ES-I3 (cell line): ENCODE measurements around the gene L2HGDH.
"Not testable (repeated sequence)": the region's sequence is repeated elsewhere in the genome, so short reads cannot be mapped to it uniquely, and the experiment has no call there.

Source experiments
- H3K36me3 ChIP-seq: 2 replicates; pipeline ENCODE4 v1.6.1; 2013; ENCODE audit warnings: mild to moderate bottlenecking, low read length, control low read depth, moderate library complexity; ENCODE audit not compliant: insufficient read depth
- H3K4me1 ChIP-seq: 2 replicates; pipeline ENCODE4 v1.6.1; 2013; ENCODE audit warnings: mild to moderate bottlenecking, control low read depth, low read length; ENCODE audit not compliant: insufficient read depth
- H3K9ac ChIP-seq: 2 replicates; pipeline ENCODE4 v1.6.1; 2013; ENCODE audit warnings: low read depth, mild to moderate bottlenecking, low read length, moderate library complexity
- H3K9me3 ChIP-seq: 2 replicates; pipeline ENCODE4 v1.6.1; 2013; ENCODE audit warnings: mild to moderate bottlenecking, low read length, moderate library complexity; ENCODE audit not compliant: control insufficient read depth, insufficient read depth

L2HGDH gene

DNA sequence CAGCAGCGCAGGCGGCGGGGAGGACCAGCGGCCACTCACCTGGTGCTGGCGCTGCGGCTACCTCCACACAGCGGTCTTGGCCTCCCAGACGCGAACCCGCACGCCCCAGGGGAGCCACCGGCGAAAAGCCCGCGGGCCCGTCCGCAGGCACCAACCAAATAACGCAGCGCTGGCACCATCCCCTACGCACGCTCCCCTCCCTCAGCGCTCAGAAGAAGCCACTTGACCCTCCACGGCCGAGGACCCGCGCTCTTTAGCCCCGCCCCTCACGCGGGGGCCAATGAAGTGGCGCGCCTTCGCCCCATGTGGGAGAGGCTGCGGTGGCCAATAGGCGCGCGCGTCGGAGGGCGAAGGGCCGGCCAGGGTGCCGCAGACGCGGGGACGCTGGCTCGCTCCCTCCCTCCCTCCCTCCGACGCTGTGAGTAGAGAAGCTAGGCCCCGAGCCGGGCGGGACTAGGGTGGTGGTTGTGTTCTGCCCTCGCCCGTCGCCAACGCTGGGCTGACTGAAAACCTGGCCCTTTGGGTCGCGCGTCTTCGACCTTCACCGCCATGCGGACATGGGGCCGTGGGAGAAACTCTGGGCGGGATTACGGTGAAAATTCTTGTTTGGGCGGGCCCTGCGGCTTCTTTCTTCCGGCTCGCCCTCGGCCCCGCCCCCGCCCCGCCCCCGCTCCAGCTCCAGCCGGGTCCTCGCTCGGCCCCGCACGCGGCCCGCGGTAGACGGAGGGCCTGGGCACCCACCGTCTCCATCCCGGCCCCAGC, at the start of gene L2HGDH, which contains the start of gene DMAC2L:
Gene L2HGDH, minus strand, starts transcription at position 258 of the 762 bp plus-strand sequence. Its CDS starts 79 bp downstream, at position 179.
Gene DMAC2L, plus strand, starts transcription at position 353 of the 762 bp plus-strand sequence. CDS start 9,164 bp downstream, outside the sequence.
- Histone ChIP-seq H3K9me3 (peaks cover 5% of the 10 kb centered on the region), H3K36me3 (no peaks in the 10 kb centered on the region), H3K4me1 (no peaks in the 10 kb centered on the region), H3K9ac (peak within 1 kb of the TSS; percentile 56)

DNA sequence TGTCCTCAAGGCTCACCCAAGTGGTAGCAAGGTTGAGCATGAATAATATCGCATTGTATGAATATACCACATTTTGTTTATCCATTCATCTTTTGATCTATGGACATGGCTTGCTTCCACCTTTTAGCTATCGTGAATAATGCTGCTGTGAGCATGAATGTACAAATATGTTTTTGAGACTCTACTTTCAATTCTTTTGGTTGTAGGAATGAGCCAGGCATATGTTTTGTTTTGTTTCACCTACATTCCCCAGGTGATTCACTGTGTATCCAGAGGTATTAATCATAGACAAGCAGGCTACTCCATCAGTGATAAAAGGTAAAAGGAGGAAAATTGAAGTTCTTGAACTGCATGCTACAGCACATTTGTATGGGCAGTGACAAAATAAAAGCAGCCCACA, 48.8 kb upstream of the L2HGDH start:
- H3K9ac ChIP-seq: no peak overlapping the region
- no peaks in the 10 kb centered on the region; the same call in 1 of the 2 replicates for H3K4me1 ChIP-seq
- H3K36me3 ChIP-seq: no peaks in the 10 kb centered on the region; the same call in 1 of the 2 replicates
- no peaks in the 10 kb centered on the region for H3K9me3 ChIP-seq

DNA sequence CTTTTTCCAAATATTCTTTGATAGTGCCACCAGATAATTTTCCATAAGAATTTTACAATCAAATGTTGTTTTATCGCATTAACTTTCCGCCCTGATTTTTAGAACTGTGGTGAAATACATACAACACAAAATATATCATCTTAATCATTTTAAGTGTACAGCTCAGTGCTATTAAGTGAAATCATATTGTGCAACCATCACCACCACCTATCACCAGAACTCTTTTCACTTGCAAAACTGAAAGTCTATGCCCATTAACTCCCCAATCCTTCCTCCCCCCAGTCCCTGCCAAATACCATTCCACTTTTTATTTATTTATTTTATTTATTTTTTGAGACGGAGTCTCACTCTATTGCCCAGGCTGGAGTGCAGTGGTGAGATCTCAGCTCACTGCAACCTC, 48.1 kb upstream of the L2HGDH start:
- Histone ChIP-seq H3K9ac (no peak overlapping the region), H3K9me3 (no peaks in the 10 kb centered on the region), H3K36me3 (no peaks in the 10 kb centered on the region; the same call in 1 of the 2 replicates), H3K4me1 (no peaks in the 10 kb centered on the region; the same call in 1 of the 2 replicates)

DNA sequence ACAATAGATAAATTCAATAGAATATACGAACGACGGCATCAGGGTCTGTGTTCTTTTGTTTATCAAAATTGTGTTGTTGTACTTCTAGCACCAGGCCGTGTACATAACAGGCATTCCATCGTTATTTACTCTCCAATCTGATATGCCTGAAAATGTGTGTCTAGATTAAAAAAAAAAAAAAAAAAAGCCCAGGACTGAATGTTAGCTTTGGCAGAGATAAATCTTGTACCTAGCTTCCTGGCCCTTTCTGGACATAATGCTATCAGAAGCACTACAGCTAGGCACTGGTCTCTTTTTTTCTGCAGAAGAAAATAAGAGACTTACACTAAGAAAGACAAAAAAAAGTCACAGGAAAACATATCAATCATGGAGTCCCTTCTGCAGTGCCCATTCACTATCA, 47.6 kb upstream of the L2HGDH start:
- no peaks in the 10 kb centered on the region for H3K9me3 ChIP-seq
- H3K36me3 ChIP-seq: no peaks in the 10 kb centered on the region; the same call in 1 of the 2 replicates
- no peak overlapping the region for H3K9ac ChIP-seq
- H3K4me1 ChIP-seq: no peaks in the 10 kb centered on the region; the same call in 1 of the 2 replicates

DNA sequence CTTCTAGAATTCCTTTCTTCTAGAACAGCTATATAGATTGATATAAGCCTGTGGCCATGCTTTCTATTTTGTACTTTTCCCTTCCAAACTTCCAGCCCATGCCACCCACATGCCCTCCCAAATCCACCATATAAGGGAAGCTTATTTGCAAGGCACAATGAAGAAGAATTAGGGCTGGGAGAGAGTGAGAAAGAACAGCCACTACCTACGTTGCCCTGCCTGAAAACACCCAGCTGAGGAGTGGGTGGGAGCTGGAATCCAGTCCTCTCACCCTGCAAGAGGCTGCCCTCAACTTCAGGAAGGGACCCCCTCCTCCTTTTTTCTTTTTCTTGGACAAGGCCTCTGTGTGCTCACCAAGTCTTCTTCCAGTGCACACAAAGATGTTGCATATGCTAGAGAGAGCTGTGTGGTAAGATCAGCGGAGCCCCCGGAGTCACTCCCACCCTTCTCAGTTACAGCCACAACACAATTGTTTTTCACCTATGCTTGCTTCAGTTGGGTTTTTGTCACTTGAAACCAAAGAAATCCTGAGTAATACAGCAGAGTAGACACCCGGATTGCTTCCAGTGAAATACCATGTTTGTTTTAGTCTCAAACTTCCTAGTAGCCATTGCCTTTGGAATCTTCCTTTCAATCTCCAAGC, 45.8 kb upstream of the L2HGDH start:
- no peaks in the 10 kb centered on the region; the same call in 1 of the 2 replicates for H3K4me1 ChIP-seq
- H3K36me3 ChIP-seq: no peaks in the 10 kb centered on the region
- no peak overlapping the region for H3K9ac ChIP-seq
- no peaks in the 10 kb centered on the region for H3K9me3 ChIP-seq

DNA sequence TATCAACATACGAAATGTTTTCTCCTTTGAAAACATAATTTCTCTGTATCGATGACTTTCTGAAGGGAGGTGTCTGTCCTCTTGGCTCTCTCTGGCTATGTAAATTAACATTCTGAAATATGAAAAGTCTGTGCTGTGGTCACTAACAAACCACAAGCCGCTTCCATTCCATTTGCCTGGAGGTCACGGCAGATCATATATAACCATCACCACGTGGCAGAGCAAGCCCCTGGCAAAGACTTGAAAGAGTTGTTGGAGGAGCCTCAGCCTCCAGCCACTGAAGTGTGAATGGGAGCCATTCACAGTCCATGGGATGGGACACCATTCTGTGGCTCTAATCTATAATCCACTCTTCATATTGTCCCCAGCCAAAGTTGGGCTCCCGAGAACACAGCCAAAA, 45.1 kb upstream of the L2HGDH start:
- Histone ChIP-seq H3K9ac (no peak overlapping the region), H3K9me3 (no peaks in the 10 kb centered on the region), H3K36me3 (no peaks in the 10 kb centered on the region)

DNA sequence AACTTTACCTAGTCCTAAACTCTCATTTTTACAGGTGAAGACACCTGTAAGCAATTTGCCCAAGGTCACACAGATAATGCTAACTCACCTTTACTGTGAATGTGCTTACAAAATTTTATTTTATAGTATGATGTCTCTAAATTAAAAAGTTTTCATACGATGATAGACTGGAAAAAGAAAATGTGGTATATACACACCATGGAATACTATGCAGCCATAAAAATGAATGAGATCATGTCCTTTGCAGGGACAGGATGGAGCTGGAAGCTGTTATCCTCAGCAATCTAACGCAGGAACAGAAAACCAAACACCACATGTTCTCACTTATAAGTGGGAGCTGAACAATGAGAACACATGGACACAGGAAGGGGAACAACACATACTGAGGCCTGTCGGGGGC, 44.3 kb upstream of the L2HGDH start:
- H3K9me3 ChIP-seq, H3K4me1 ChIP-seq, H3K36me3 ChIP-seq, H3K9ac ChIP-seq: not testable (repeated sequence)

More for the DNA sequence above, 45.1 kb upstream of the L2HGDH start:
- no peaks in the 10 kb centered on the region; the same call in 1 of the 2 replicates for H3K4me1 ChIP-seq

DNA sequence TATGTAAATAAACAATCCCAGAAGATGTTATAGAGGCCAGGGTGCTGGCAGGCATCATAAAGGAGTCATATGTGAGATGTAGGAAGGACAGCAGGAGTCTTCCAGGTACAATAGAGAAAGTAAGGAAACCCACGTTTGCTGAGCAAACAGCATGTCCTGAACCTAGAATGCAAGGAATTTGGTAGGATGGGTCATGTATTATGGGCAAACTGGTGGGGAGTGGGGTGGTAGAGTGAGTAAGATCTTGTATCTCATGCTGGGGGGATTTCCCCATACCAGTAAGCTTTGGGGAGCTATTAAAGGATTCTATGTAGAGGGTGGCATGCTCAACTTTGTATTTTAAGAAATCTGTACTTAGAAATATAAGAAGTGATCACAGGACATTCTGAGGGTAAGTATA, 43.7 kb upstream of the L2HGDH start:
- Histone ChIP-seq H3K9me3 (no peaks in the 10 kb centered on the region), H3K9ac (no peak overlapping the region), H3K4me1 (no peaks in the 10 kb centered on the region; the same call in 1 of the 2 replicates), H3K36me3 (no peaks in the 10 kb centered on the region)

DNA sequence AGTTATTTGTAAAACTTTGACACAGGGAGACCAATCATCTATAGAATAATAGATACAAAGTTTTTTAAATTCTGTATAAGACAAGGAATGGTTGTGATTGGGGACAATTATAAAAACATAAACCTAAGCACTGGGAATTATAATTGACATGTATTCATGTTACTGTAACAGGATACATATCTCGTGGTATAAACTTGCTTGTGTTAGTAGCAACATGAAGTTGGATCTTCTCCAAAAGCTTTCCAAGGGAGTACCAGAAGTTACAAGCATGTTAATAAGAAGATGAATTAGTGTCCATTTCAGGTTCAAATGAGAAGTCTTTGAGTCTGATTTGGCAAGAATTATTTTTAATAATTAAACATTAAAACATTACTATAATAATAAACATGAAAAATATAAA, 42.5 kb upstream of the L2HGDH start:
- Histone ChIP-seq H3K9me3 (no peaks in the 10 kb centered on the region), H3K36me3 (no peaks in the 10 kb centered on the region), H3K4me1 (no peaks in the 10 kb centered on the region; the same call in 1 of the 2 replicates), H3K9ac (no peak overlapping the region)

DNA sequence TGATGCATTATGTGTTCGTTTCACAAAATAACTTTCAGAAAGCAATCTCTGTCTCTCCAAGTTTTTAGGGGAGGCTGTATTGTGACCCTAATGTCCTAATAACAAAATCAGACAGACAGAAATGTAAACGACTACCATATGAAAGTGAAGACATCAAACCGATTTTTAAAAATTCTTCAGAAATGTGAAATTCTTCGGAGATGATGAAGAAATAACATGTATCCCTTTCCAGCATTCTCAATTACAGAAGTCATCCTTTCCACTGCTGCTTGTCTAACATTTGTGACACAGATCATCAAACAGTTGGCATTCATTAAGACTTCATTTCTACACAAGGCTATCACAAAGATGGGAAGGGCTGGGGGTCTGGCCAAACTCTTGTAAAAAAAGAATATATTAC, 41.1 kb upstream of the L2HGDH start:
- H3K9me3 ChIP-seq: no peaks in the 10 kb centered on the region
- no peaks in the 10 kb centered on the region; the same call in 1 of the 2 replicates for H3K4me1 ChIP-seq
- no peaks in the 10 kb centered on the region for H3K36me3 ChIP-seq
- H3K9ac ChIP-seq: no peak overlapping the region; the same call in 1 of the 2 replicates

DNA sequence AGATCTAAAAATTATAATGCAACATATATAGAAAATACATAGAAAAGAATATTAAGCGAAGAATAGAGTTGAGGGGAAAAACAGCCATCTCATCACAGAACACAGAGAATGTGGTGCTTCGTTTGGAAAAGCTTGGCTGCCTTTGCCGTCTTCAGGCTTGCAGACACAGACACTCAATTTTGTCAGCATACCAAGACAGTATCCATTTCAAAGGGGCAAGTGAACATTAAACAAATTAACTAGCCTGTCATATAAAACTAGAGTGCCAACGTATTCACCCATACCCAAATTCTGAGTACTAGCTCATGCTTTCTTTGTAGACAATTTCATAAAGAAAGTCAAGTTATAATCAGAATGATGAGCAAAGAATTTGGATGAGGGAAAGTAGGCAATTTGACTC, 40.6 kb upstream of the L2HGDH start:
- Histone ChIP-seq H3K36me3 (no peaks in the 10 kb centered on the region), H3K4me1 (no peaks in the 10 kb centered on the region; the same call in 1 of the 2 replicates), H3K9me3 (no peaks in the 10 kb centered on the region), H3K9ac (no peak overlapping the region)

DNA sequence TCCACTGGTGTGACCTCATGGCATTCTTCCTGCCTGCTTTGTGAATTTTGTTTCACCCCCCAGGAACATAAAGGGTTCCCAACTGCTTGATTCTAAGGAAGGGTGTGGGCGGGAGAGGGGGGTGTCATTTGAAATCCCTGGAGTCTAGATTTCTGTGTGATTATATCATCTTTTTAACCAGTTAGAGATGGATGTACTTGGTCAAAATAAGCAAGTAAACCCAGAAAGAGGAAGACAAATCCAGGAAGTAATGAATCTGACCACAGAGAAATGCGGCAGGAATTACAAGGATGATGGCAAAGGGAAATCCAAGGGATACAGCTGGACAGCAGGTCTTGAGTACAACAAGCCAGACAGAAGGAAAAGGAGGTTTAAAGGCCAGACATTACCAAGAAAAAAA, 38.9 kb upstream of the L2HGDH start:
- Histone ChIP-seq H3K36me3 (no peaks in the 10 kb centered on the region), H3K9me3 (no peaks in the 10 kb centered on the region), H3K4me1 (no peaks in the 10 kb centered on the region; the same call in 1 of the 2 replicates), H3K9ac (no peak overlapping the region)

DNA sequence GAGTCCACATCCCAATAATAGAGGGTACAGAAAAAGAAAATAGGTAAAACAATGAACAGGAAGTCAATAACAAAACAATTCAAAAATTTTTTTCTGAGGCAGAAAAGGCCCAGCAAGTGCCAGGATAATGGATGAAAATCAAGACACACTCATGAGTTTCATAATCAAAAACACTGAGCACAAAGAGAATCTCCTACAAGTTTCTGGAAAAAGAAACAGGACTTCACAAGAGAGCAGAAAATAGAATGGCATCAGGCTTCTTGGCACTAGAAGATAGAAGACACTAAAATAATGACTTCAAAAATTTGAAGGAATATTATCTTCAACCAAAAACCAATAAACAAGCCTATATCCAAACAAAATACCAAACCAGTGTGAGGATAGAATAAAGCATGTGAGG, 36.9 kb upstream of the L2HGDH start:
- H3K36me3 ChIP-seq: no peaks in the 10 kb centered on the region
- no peak overlapping the region for H3K9ac ChIP-seq
- H3K9me3 ChIP-seq: no peaks in the 10 kb centered on the region
- no peaks in the 10 kb centered on the region for H3K4me1 ChIP-seq

DNA sequence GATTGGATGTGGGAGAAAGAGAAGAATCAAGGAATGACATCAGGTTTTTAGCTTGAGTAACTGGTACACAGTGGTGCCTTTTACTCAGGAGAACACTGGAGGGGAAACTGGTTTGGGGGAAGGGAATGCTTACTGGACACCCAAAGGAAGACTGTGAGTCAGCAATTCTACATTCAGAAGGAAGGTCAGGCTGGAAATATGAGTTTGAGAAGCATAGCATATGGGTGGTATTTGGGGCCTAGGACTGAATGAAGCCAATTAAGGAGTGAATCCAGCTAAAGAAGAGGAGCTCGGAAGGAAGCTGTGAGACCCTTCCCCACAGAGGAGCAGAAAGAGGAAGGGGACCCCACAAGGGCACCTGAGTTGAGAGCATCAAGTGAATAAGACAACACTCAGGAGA, 35.5 kb upstream of the L2HGDH start:
- Histone ChIP-seq H3K9ac (no peak overlapping the region), H3K9me3 (no peaks in the 10 kb centered on the region), H3K4me1 (peaks cover 1% of the 10 kb centered on the region; the same call in 1 of the 2 replicates), H3K36me3 (no peaks in the 10 kb centered on the region)
